CD4-positive, alpha-beta T cell treated with Interferon gamma for 1 hour (primary cell): ENCODE data around the gene PREX1.

Source experiments
- DNase-seq: peaks from one replicate; pipeline ENCODE4 v3.0.0-alpha.2; 2020

Gene PREX1

GRCh38 chr20:48674461-48674860, 153.3 kb downstream of the PREX1 start:
- DNase-seq, result no peak

GRCh38 chr20:48673507-48673906, 154.3 kb downstream of the PREX1 start:
- DNase-seq, result no peak

GRCh38 chr20:48672324-48672723, 155.5 kb downstream of the PREX1 start:
- no peak for DNase-seq

GRCh38 chr20:48671141-48671540, 156.7 kb downstream of the PREX1 start:
- no peak for DNase-seq

- DNase-seq, result no peak
Measured at GRCh38 chr20:48669946-48670605, 157.7 kb downstream of the PREX1 start.

GRCh38 chr20:48668451-48668946, 159.3 kb downstream of the PREX1 start:
- no peak for DNase-seq

- no peak for DNase-seq
Measured at GRCh38 chr20:48667889-48668413, 159.8 kb downstream of the PREX1 start.

GRCh38 chr20:48667481-48667880, 160.3 kb downstream of the PREX1 start:
- no peak for DNase-seq

- no peak for DNase-seq
Measured at GRCh38 chr20:48665785-48666184, 162.0 kb downstream of the PREX1 start.

- DNase-seq, result no peak
Measured at GRCh38 chr20:48662711-48663110, 165.1 kb downstream of the PREX1 start.

- DNase-seq, result no peak
Measured at GRCh38 chr20:48661575-48662455, 166.0 kb downstream of the PREX1 start.

GRCh38 chr20:48660788-48661187, 167.0 kb downstream of the PREX1 start:
- no peak for DNase-seq

- no peak for DNase-seq
Measured at GRCh38 chr20:48659858-48660257, 167.9 kb downstream of the PREX1 start.

GRCh38 chr20:48658505-48658904, 169.3 kb downstream of the PREX1 start:
- DNase-seq, result no peak

- DNase-seq, result no peak
Measured at GRCh38 chr20:48658198-48658476, 169.7 kb downstream of the PREX1 start.

- peak; percentile 69 for DNase-seq
Measured at GRCh38 chr20:48657426-48658197, 170.2 kb downstream of the PREX1 start.

GRCh38 chr20:48656661-48657211, 171.1 kb downstream of the PREX1 start:
- DNase-seq, result no peak

- no peak for DNase-seq
Measured at GRCh38 chr20:48656137-48656536, 171.7 kb downstream of the PREX1 start.

GRCh38 chr20:48653706-48654051, 174.1 kb downstream of the PREX1 start:
- no peak for DNase-seq

GRCh38 chr20:48652961-48653705, 174.7 kb downstream of the PREX1 start:
- no peak for DNase-seq

GRCh38 chr20:48651960-48652359, 175.8 kb downstream of the PREX1 start:
- no peak for DNase-seq

GRCh38 chr20:48651271-48651670, 176.5 kb downstream of the PREX1 start:
- no peak for DNase-seq
